ENCODE results near the gene WDR62. TPM values are rescaled to one million over a fixed set of nuclear protein-coding genes. Genes with fewer than 3 reads are reported as not detected.
A peak's percentile ranks its signal among the peaks of the same experiment; 100 is the strongest.

WDR62 gene
- total RNA-seq, 1 donor, result 1.4 TPM

GRCh38 chr19:36136964-36137686 is 82.4 kb downstream of the WDR62 start:
- DNase-seq (ENCODE audit: insufficient read length, low spot score, missing footprints), result peak; percentile 93
- peaks cover 20% of the 10 kb centered on the region for H3K79me2 ChIP-seq (ENCODE audit: insufficient read depth, low read length)
- peaks cover 19% of the 10 kb centered on the region for H3K4me1 ChIP-seq (ENCODE audit: insufficient read depth, low read length)
- TF ChIP-seq CTCF (IDR thresholded peaks at IDR 0.05; ENCODE audit: extremely low read depth, low read depth, low read length), result no peak
- H3K36me3 ChIP-seq (ENCODE audit: insufficient read depth, low read length), result peaks cover 4% of the 10 kb centered on the region
- H3K9me3 ChIP-seq (ENCODE audit: low read depth, low read length), result no peaks in the 10 kb centered on the region
- peak overlapping the region; percentile 72 for H2AFZ ChIP-seq (ENCODE audit: low read length)
- peak overlapping the region; percentile 56 for H3K4me2 ChIP-seq (ENCODE audit: insufficient read depth, low read length)
- no peaks in the 10 kb centered on the region for H3K27me3 ChIP-seq (ENCODE audit: insufficient read depth, low read length)
- H3K4me3 ChIP-seq (ENCODE audit: insufficient read depth, low read length), result peak overlapping the region; percentile 30
- peaks cover 10% of the 10 kb centered on the region for H4K20me1 ChIP-seq (ENCODE audit: insufficient read depth, low read length)
- peak overlapping the region; percentile 66 for H3K27ac ChIP-seq (ENCODE audit: low read depth, low read length)

GRCh38 chr19:36139120-36139472 is 84.4 kb downstream of the WDR62 start:
- Histone ChIP-seq H3K27me3 (ENCODE audit: insufficient read depth, low read length) (no peaks in the 10 kb centered on the region), H2AFZ (ENCODE audit: low read length) (peak overlapping the region; percentile 96)

GRCh38 chr19:36139473-36140303 is 85.0 kb downstream of the WDR62 start, which contains the start of gene CAPNS1:
TSS of gene CAPNS1 (plus strand) at chr19:36140066. CDS start at chr19:36141012, 946 bp downstream.
- H2AFZ ChIP-seq (ENCODE audit: low read length), result peak within 1 kb of the TSS; percentile 96
- peak within 1 kb of the TSS; percentile 100 for H3K4me3 ChIP-seq (ENCODE audit: insufficient read depth, low read length)
- H3K79me2 ChIP-seq (ENCODE audit: insufficient read depth, low read length), result peaks cover 33% of the 10 kb centered on the region
- peaks cover 22% of the 10 kb centered on the region for H3K36me3 ChIP-seq (ENCODE audit: insufficient read depth, low read length)
- H3K9me3 ChIP-seq (ENCODE audit: low read depth, low read length), result no peaks in the 10 kb centered on the region
- DNase-seq (ENCODE audit: insufficient read length, low spot score, missing footprints), result peak; percentile 100
- no peaks in the 10 kb centered on the region for H3K27me3 ChIP-seq (ENCODE audit: insufficient read depth, low read length)
- H3K4me1 ChIP-seq (ENCODE audit: insufficient read depth, low read length), result peaks cover 19% of the 10 kb centered on the region
- peak within 1 kb of the TSS; percentile 98 for H3K4me2 ChIP-seq (ENCODE audit: insufficient read depth, low read length)
- peak within 1 kb of the TSS; percentile 93 for H3K27ac ChIP-seq (ENCODE audit: low read depth, low read length)
- peaks cover 23% of the 10 kb centered on the region for H4K20me1 ChIP-seq (ENCODE audit: insufficient read depth, low read length)
- no peak for TF ChIP-seq CTCF (IDR thresholded peaks at IDR 0.05; ENCODE audit: extremely low read depth, low read depth, low read length)

More at GRCh38 chr19:36139120-36139472, 84.4 kb downstream of the WDR62 start:
- Histone ChIP-seq H3K79me2 (ENCODE audit: insufficient read depth, low read length) (peaks cover 31% of the 10 kb centered on the region), H4K20me1 (ENCODE audit: insufficient read depth, low read length) (peaks cover 21% of the 10 kb centered on the region), H3K27ac (ENCODE audit: low read depth, low read length) (peak overlapping the region; percentile 93), H3K4me2 (ENCODE audit: insufficient read depth, low read length) (peak overlapping the region; percentile 98), H3K36me3 (ENCODE audit: insufficient read depth, low read length) (peaks cover 16% of the 10 kb centered on the region), H3K9me3 (ENCODE audit: low read depth, low read length) (no peaks in the 10 kb centered on the region), H3K4me1 (ENCODE audit: insufficient read depth, low read length) (peaks cover 19% of the 10 kb centered on the region), H3K4me3 (ENCODE audit: insufficient read depth, low read length) (peak overlapping the region; percentile 100)
- no peak for DNase-seq (ENCODE audit: insufficient read length, low spot score, missing footprints)
- TF ChIP-seq CTCF (IDR thresholded peaks at IDR 0.05; ENCODE audit: extremely low read depth, low read depth, low read length), result no peak
